H7 (cell line): Measurements from ENCODE around the gene ADGRB2. TPM values are rescaled to one million over a fixed set of nuclear protein-coding genes. Genes with fewer than 3 reads are reported as not detected.
A peak's percentile ranks its signal among the peaks of the same experiment; 100 is the strongest.

Experiments
- DNase-seq: peaks from one replicate; pipeline ENCODE4 v3.0.0; 2012
- H3K27me3 ChIP-seq: 2 replicates; pipeline ENCODE4 v1.6.0; 2011; ENCODE audit warnings: mild to moderate bottlenecking, low read length; ENCODE audit not compliant: control insufficient read depth, insufficient read depth
- H3K36me3 ChIP-seq: replicated peaks from 2 replicates; pipeline ENCODE4 v1.5.1; 2011; ENCODE audit warnings: low read length; ENCODE audit not compliant: control insufficient read depth, insufficient read depth
- H3K4me3 ChIP-seq: 2 replicates; pipeline ENCODE4 v1.5.1; 2011; ENCODE audit warnings: low read depth, mild to moderate bottlenecking, control low read depth, low read length, moderate library complexity; ENCODE audit not compliant: insufficient read depth
- total RNA-seq: library from RNA; depleted of rRNA; stranded (reverse); fragments of >200 nt; shearing (Covaris generic); gene quantifications from 2 replicates; pipeline ENCODE4 v1.2.3, GENCODE V29; 2014

The ADGRB2 gene
- total RNA-seq, 1 experiment from 2014 or later, result 39.8 TPM

DNA sequence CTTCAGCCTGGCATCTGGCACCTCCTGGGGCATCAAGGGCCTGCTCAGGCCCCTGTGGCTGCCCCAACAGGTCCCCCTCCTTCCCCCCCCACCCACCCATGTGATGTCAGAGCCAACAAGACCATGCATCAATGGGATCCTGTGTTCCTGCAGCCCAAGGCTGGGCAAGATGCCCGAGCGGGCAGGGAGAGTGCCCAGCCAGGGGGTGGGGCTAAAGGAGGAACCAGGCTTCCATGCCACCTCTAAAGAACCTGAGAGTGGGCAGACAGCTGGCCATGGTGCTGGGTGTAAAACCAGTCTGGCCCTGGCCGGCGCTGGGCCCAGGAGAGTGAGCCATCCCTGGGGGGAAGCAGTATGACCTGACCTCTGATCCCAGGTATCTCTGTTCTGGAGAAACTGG is 67.9 kb downstream of the ADGRB2 start:
- H3K36me3 ChIP-seq, result no peaks in the 10 kb centered on the region; the same call in 1 of the 2 replicates
- no peak for DNase-seq
- no peak overlapping the region for H3K4me3 ChIP-seq
- H3K27me3 ChIP-seq, result no peaks in the 10 kb centered on the region

DNA sequence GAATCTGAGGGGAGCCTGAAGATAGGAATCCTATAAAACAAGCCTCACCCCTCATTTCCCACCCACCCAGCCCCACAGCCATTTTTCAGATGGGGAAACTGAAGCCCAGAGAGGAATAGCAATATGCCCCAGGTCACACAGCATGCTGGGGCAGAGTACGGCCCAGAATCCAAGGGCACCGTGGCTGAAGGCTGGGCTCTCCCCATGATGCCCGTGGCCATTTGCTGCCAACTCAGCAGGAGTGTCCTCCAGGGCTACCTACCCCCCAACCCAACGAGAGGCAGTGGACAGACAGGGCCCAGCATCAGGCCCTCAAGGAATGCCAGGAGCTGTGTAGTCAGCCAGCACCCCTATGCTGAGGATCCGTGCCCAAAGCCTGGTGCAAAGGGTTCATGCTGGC is 68.8 kb downstream of the ADGRB2 start:
- Histone ChIP-seq H3K36me3 (no peaks in the 10 kb centered on the region; the same call in 1 of the 2 replicates), H3K4me3 (no peak overlapping the region), H3K27me3 (no peaks in the 10 kb centered on the region)
- no peak for DNase-seq

DNA sequence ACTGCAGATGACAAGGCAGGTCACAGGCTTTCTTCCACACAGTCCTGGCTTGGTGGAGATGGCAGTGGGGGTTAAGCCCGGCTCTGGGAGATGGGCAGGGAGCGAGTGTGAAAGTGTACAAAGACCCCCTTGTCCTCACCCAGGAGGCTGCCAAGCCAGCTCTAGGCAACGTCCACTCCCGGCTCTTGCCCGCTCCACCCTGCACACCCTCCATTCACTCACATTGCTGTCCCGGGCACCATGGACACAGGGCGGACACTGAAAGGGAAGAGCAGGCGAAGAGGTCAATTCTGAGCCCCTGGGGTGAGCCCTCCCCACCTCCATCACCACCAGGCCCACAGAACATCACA is 69.2 kb downstream of the ADGRB2 start:
- H3K27me3 ChIP-seq, result no peaks in the 10 kb centered on the region
- no peaks in the 10 kb centered on the region; the same call in 1 of the 2 replicates for H3K36me3 ChIP-seq
- no peak for DNase-seq
- H3K4me3 ChIP-seq, result no peak overlapping the region

DNA sequence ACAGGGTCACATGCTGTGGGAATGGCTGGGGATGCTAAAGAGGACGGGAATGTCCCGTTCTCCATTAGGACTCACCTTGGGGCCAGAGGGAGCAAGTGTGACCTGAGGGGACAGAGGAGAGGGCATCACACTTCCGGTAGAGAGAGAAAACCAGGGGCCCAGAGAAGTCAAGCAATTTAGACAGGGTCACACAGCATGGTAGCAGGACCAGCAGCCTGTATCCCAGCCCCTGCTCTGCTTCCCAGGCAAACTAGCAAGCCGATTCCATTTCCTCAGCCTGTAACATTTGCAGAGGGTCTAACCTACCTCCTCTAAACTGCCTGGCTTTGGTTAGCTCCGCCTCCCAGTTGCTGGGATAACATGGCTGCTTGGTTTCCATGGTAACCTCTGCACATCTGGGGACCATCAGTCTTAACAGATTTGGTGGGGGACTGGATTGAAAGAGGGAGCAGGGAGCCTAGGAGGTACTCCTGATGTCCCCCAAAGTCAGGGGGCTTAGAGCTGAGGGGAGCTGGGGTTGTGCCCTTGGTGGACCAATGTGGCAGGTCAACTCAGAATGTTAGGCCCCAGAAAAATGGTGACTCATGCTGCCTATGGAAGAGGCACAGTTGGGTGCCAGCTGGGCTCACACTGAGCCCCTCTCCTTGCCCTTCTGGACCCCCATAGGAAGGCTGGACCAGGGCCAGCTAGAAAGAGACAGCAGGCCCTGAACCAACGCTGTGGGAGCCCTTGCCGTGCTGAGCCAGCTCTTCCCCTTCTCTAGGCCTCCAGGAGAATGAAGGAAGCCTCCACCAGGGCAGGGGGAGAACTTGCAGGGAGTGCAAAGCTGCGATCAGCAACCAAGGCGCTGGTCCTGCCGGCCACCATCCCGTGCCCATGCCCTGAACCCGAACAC is 69.8 kb downstream of the ADGRB2 start:
- peak; percentile 73 for DNase-seq
- no peaks in the 10 kb centered on the region for H3K27me3 ChIP-seq
- no peak overlapping the region for H3K4me3 ChIP-seq
- no peaks in the 10 kb centered on the region; the same call in 1 of the 2 replicates for H3K36me3 ChIP-seq

DNA sequence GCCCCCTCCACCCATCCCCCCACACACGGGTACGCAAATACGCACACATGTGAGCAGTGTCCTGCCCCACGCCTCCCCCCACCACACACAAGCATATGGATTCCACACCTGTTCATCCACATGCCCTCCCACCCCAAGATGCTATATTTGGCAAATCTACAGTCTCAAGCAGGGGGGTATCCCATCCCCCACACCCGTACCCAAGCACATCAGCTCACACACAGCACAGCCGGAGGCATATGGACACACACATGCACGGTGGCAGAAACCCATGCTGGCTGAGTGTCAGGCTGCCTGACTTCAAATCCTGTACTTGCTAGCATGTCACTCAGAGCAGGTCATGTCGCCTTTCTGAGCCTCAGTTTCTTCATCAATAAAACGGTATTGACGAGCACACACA is 70.9 kb downstream of the ADGRB2 start:
- no peaks in the 10 kb centered on the region; the same call in 1 of the 2 replicates for H3K36me3 ChIP-seq
- no peak overlapping the region for H3K4me3 ChIP-seq
- no peaks in the 10 kb centered on the region for H3K27me3 ChIP-seq
- DNase-seq, result no peak

- Histone ChIP-seq H3K36me3 (no peaks in the 10 kb centered on the region), H3K27me3 (no peaks in the 10 kb centered on the region), H3K4me3 (no peak overlapping the region)
- DNase-seq, result no peak
Observed at GRCh38 chr1:31691951-31692350, 72.2 kb downstream of the ADGRB2 start.

DNA sequence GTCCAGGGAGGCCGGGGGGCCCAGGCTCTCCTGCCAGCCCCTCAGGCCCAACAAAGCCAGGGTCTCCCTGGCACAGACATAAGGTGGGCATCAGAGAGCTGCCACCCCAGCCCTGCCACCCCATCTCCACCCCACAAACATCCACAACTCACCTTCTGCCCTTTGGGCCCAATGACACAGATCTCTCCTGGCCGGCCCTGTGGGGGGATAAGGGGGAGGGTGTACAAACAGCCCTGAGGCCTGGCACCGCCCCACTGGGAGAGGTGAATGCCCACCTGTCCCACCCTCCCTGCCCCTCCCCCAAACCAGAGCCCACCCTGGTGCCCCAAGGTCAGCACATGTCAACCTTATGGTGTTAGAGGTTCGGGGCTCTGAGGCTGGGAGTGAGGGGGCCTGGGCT is 72.7 kb downstream of the ADGRB2 start:
- H3K4me3 ChIP-seq, result no peak overlapping the region
- no peak for DNase-seq
- no peaks in the 10 kb centered on the region for H3K27me3 ChIP-seq
- no peaks in the 10 kb centered on the region for H3K36me3 ChIP-seq

DNA sequence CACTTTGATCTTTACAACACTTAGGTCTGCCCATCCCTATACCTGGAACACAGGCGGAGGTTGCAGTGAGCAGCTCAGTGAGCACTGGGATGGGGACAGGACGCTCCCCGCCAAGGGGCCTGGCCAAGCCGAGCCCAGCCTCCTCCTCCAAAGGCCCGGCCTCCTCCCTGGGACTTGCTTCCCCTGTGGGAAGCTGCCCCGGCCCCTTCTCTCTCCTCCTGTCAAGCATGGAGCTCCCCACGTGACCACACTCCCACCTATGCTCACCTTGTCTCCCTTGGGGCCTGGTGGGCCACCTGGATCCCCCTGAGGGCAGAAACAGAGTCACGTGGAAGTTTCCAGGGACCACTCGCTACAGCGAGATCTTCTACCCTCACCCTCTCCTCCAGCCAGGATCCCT is 73.2 kb downstream of the ADGRB2 start:
- Histone ChIP-seq H3K4me3 (no peak overlapping the region), H3K36me3 (no peaks in the 10 kb centered on the region), H3K27me3 (no peaks in the 10 kb centered on the region)
- DNase-seq, result no peak

- no peak overlapping the region for H3K4me3 ChIP-seq
- no peaks in the 10 kb centered on the region for H3K36me3 ChIP-seq
- H3K27me3 ChIP-seq, result no peaks in the 10 kb centered on the region
- no peak for DNase-seq
Observed at GRCh38 chr1:31689854-31690253, 74.3 kb downstream of the ADGRB2 start.

GRCh38 chr1:31689379-31689778 is 74.8 kb downstream of the ADGRB2 start:
- H3K4me3 ChIP-seq, result no peak overlapping the region
- no peak for DNase-seq
- H3K27me3 ChIP-seq, result no peaks in the 10 kb centered on the region
- H3K36me3 ChIP-seq, result no peaks in the 10 kb centered on the region

GRCh38 chr1:31688233-31688918 is 75.8 kb downstream of the ADGRB2 start:
- H3K36me3 ChIP-seq, result no peaks in the 10 kb centered on the region
- no peak for DNase-seq
- H3K4me3 ChIP-seq, result no peak overlapping the region
- H3K27me3 ChIP-seq, result no peaks in the 10 kb centered on the region

DNA sequence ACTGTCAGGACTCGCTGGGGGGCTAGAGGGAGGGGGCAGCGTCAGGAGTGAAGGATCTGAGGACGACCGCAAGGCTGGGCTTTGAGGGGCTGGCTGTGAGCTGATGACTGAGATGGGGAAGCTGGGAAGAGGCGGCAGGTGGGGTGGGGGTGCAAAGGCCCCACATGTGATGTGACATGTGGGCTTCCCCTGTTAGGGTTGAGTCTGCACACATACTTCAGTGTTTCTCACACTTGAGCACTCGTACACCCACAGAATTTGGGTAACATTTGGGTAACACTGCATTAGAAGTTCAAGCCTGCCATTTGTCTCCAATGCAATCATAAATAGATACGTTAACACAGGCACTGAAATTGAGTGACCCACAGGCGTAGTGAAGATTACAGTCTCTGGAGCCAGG is 76.5 kb downstream of the ADGRB2 start:
- no peaks in the 10 kb centered on the region for H3K27me3 ChIP-seq
- H3K36me3 ChIP-seq, result no peaks in the 10 kb centered on the region
- H3K4me3 ChIP-seq, result no peak overlapping the region
- no peak for DNase-seq

DNA sequence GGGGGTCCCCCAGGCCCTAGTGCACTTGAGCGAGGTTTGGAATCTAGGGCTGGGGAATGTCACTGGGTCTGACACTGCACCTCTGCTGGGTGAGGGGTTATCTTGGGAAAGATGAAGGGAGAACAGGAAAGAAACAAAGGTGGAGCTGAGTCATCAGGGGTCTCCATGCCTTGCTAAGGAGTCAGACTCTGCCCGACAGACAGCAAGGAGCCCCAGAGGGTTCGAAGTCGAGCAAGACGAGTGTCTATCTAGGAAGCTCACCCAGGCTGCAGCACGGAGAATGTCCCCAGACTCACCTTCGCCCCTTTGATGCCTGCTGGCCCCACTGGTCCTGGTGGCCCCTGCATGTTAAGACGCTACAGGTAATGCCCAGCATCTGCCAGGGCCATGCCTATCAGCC is 78.3 kb downstream of the ADGRB2 start:
- H3K36me3 ChIP-seq, result no peaks in the 10 kb centered on the region
- no peaks in the 10 kb centered on the region for H3K27me3 ChIP-seq
- H3K4me3 ChIP-seq, result no peak overlapping the region
- DNase-seq, result no peak

- Histone ChIP-seq H3K4me3 (no peak overlapping the region), H3K36me3 (no peaks in the 10 kb centered on the region), H3K27me3 (no peaks in the 10 kb centered on the region)
- DNase-seq, result peak; percentile 91
Observed at GRCh38 chr1:31683997-31684396, 80.1 kb downstream of the ADGRB2 start.

- DNase-seq, result no peak
- no peaks in the 10 kb centered on the region for H3K27me3 ChIP-seq
Observed at GRCh38 chr1:31681415-31681814, 82.7 kb downstream of the ADGRB2 start.

More at GRCh38 chr1:31681415-31681814, 82.7 kb downstream of the ADGRB2 start:
- Histone ChIP-seq H3K4me3 (no peak overlapping the region), H3K36me3 (no peaks in the 10 kb centered on the region; the same call in 1 of the 2 replicates)
